OCI-LY7 (cell line): Measurements from ENCODE around the gene MIF4GD.

Experiments used
- EZH2phosphoT487 ChIP-seq: fragments of 200-600 bp; sonication (generic); IDR thresholded peaks from 2 replicates; pipeline ENCODE4 v1.6.1; 2018; ENCODE audit warnings: low read depth, borderline replicate concordance, mild to moderate bottlenecking, mixed run types, antibody characterized with exemption, low read length, moderate library complexity, mixed read lengths
- TF ChIP-seq, protein P1 (sequence below): fragments of 200-600 bp; sonication (generic); conservative IDR thresholded peaks from 2 replicates; pipeline ENCODE4 v1.5.1; 2014; ENCODE audit warnings: mild to moderate bottlenecking, antibody characterized with exemption, low read length, moderate library complexity, mixed read lengths

- TF ChIP-seq, protein P1, sequence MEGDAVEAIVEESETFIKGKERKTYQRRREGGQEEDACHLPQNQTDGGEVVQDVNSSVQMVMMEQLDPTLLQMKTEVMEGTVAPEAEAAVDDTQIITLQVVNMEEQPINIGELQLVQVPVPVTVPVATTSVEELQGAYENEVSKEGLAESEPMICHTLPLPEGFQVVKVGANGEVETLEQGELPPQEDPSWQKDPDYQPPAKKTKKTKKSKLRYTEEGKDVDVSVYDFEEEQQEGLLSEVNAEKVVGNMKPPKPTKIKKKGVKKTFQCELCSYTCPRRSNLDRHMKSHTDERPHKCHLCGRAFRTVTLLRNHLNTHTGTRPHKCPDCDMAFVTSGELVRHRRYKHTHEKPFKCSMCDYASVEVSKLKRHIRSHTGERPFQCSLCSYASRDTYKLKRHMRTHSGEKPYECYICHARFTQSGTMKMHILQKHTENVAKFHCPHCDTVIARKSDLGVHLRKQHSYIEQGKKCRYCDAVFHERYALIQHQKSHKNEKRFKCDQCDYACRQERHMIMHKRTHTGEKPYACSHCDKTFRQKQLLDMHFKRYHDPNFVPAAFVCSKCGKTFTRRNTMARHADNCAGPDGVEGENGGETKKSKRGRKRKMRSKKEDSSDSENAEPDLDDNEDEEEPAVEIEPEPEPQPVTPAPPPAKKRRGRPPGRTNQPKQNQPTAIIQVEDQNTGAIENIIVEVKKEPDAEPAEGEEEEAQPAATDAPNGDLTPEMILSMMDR: no peak
- TF ChIP-seq EZH2phosphoT487: no peak
Observed at GRCh38 chr17:75228305-75228704, 42.7 kb downstream of the MIF4GD start.
